Neuronal stem cell (in vitro differentiated cells): Measurements from ENCODE around the gene ALCAM.

Experiments used
- DNase-seq: peaks from one replicate; pipeline ENCODE4 v3.0.0-alpha.2; 2013; ENCODE audit warnings: low spot score
- H2AFZ ChIP-seq: one replicate; pipeline ENCODE4 v1.6.1; 2013; ENCODE audit warnings: mild to moderate bottlenecking, low read length, inconsistent platforms
- H2AK5ac ChIP-seq: 2 replicates; pipeline ENCODE4 v1.6.1; 2013; ENCODE audit warnings: low read depth, mild to moderate bottlenecking, inconsistent platforms, low read length, moderate library complexity, mixed read lengths
- H2BK120ac ChIP-seq: 2 replicates; pipeline ENCODE4 v1.6.1; 2013; ENCODE audit warnings: low read depth, mild to moderate bottlenecking, inconsistent platforms, low read length, moderate library complexity, mixed read lengths
- H2BK12ac ChIP-seq: one replicate; pipeline ENCODE4 v1.6.1; 2013; ENCODE audit warnings: low read length, inconsistent platforms
- H2BK15ac ChIP-seq: 2 replicates; pipeline ENCODE4 v1.6.1; 2013; ENCODE audit warnings: mild to moderate bottlenecking, low read length, inconsistent platforms, mixed read lengths
- H2BK5ac ChIP-seq: one replicate; pipeline ENCODE4 v1.6.1; 2013; ENCODE audit warnings: inconsistent platforms, mild to moderate bottlenecking, low read length, moderate library complexity
- H3K14ac ChIP-seq: one replicate; pipeline ENCODE4 v1.6.1; 2013; ENCODE audit warnings: low read length, inconsistent platforms
- H3K18ac ChIP-seq: 2 replicates; pipeline ENCODE4 v1.6.1; 2013; ENCODE audit warnings: low read length, inconsistent platforms
- H3K23ac ChIP-seq: 2 replicates; pipeline ENCODE4 v1.6.1; 2013; ENCODE audit warnings: low read depth, mild to moderate bottlenecking, mixed read lengths, low read length, inconsistent platforms; ENCODE audit not compliant: poor library complexity
- H3K27ac ChIP-seq: replicated peaks from 3 replicates; pipeline ENCODE4 v1.5.1; 2013; ENCODE audit warnings: low read length, inconsistent platforms
- H3K27me3 ChIP-seq, 3 experiments: 2 replicates each; pipeline ENCODE4 v1.6.1; 2013; ENCODE audit warnings: low read length in 3 of 3, mild to moderate bottlenecking in 2 of 3, inconsistent platforms in 1 of 3, low read depth in 1 of 3, mixed read lengths in 1 of 3, moderate library complexity in 1 of 3; ENCODE audit not compliant: control insufficient read depth in 3 of 3, insufficient read depth in 3 of 3
- H3K36me3 ChIP-seq, 2 donors: replicated peaks in 1 of 2; 2 replicates each; pipeline ENCODE4 v1.6.1; 2013; ENCODE audit warnings: low read length in 2 of 2; ENCODE audit not compliant: control insufficient read depth in 2 of 2, insufficient read depth in 2 of 2
- H3K4ac ChIP-seq: 2 replicates; pipeline ENCODE4 v1.6.1; 2013; ENCODE audit warnings: inconsistent platforms, mild to moderate bottlenecking, low read length, moderate library complexity
- H3K4me1 ChIP-seq, 2 donors: 1 replicate in 1 of 2; 2 replicates in 1 of 2; pipeline ENCODE4 v1.6.1; 2013; ENCODE audit warnings: low read length in 2 of 2, low read depth in 1 of 2; ENCODE audit not compliant: control insufficient read depth in 2 of 2, insufficient read depth in 1 of 2
- H3K4me2 ChIP-seq: one replicate; pipeline ENCODE4 v1.6.1; 2013; ENCODE audit warnings: mild to moderate bottlenecking, low read length, inconsistent platforms; ENCODE audit not compliant: insufficient read depth, poor library complexity, severe bottlenecking
- H3K4me3 ChIP-seq, 2 donors: 2 replicates each; pipeline ENCODE4 v1.5.1; 2013; ENCODE audit warnings: low read length in 2 of 2, mild to moderate bottlenecking in 2 of 2, inconsistent platforms in 1 of 2, moderate library complexity in 1 of 2
- H3K79me1 ChIP-seq: one replicate; pipeline ENCODE4 v1.6.1; 2013; ENCODE audit warnings: low read depth, mild to moderate bottlenecking, inconsistent platforms, low read length, moderate library complexity
- H3K9ac ChIP-seq: one replicate; pipeline ENCODE4 v1.6.1; 2013; ENCODE audit warnings: mild to moderate bottlenecking, low read depth, low read length, inconsistent platforms; ENCODE audit not compliant: poor library complexity
- H3K9me3 ChIP-seq, 2 donors: replicated peaks in 1 of 2; 2 replicates each; pipeline versions ENCODE3 to v1.6.1; 2013; ENCODE audit warnings: low read length in 2 of 2, mild to moderate bottlenecking in 2 of 2, inconsistent platforms in 1 of 2, low read depth in 1 of 2, mixed read lengths in 1 of 2, moderate library complexity in 1 of 2; ENCODE audit not compliant: control insufficient read depth in 2 of 2, insufficient read depth in 1 of 2
- H4K8ac ChIP-seq: one replicate; pipeline ENCODE4 v1.6.1; 2013; ENCODE audit warnings: low read depth, mild to moderate bottlenecking, inconsistent platforms, low read length, moderate library complexity
- H4K91ac ChIP-seq: one replicate; pipeline ENCODE4 v1.6.1; 2013; ENCODE audit warnings: low read length, low read depth, mild to moderate bottlenecking, inconsistent platforms; ENCODE audit not compliant: poor library complexity
- WGBS, 2 donors: extraction: QIAGEN DNeasy Blood & Tissue Kit; methylation state at CpG; one replicate each; pipeline ENCODE4 v1.1.7; 2013; ENCODE audit warnings: missing lambda C conversion rate in 2 of 2, mixed read lengths in 1 of 2; ENCODE audit not compliant: insufficient read length in 2 of 2, insufficient replicate concordance in 1 of 2; ENCODE audit errors: extremely low coverage in 2 of 2; 5-methylcytosine and 5-hydroxymethylcytosine counted together

ALCAM gene

DNA sequence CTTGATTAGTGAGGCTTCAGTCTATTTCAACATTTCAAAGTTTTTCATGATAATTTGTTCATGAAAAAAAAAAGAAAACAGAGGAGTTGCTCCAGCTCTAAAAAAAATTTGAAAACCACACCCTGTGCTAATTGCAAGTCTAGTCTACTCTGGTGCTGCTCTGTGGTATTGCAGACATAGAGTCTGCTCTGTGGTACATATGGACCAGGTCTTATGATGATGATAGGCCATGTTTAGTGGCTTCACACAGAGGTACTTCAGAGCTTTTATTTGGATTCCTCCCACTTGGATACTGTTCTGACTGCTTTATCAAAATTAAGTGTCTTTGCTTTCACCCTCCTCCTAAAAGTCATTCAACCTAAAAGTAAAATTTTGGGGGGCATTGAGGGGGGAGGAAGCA lies 160.8 kb downstream of the ALCAM start:
- H2BK120ac ChIP-seq = no peak overlapping the region
- H3K4me3 ChIP-seq = no peak overlapping the region
- no peak for DNase-seq
- H3K36me3 ChIP-seq = no peaks in the 10 kb centered on the region
- no peak overlapping the region for H2BK12ac ChIP-seq
- H2BK15ac ChIP-seq = no peak overlapping the region
- no peak overlapping the region for H2AFZ ChIP-seq
- no peak overlapping the region for H3K4me2 ChIP-seq
- H3K9ac ChIP-seq = no peak overlapping the region
- no peaks in the 10 kb centered on the region for H3K79me1 ChIP-seq
- no peaks in the 10 kb centered on the region for H3K9me3 ChIP-seq
- H3K18ac ChIP-seq = no peak overlapping the region
- H3K14ac ChIP-seq = no peak overlapping the region
- no peak overlapping the region for H2AK5ac ChIP-seq
- no peak overlapping the region for H4K91ac ChIP-seq
- H3K27ac ChIP-seq = no peak overlapping the region
- H3K23ac ChIP-seq = no peak overlapping the region
- no peak overlapping the region for H3K4ac ChIP-seq
- H3K4me1 ChIP-seq = no peaks in the 10 kb centered on the region
- H3K27me3 ChIP-seq = no peaks in the 10 kb centered on the region
- no peak overlapping the region for H4K8ac ChIP-seq
- no peak overlapping the region for H2BK5ac ChIP-seq

DNA sequence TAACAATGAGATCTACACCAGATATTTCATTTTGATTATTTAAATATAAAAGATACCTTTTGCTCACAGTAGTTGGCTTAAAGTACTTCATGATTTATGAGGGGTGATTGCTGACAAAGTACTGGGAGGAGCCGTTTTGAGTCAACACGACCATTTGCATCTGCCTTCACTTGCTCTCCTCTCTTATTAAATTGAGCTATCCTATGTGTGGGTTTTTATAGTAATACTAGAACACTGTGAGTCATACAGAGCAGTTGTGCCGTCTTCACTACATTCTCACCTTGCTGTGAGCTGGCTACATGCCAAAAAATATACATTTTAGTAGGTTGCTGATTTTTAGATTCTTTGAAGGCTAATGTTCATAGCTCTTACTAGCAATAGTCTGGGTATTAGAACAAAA lies 161.2 kb downstream of the ALCAM start:
- no CpG with 5 or more reads among the region's 3 CpGs for WGBS, 2 donors
- H2BK15ac ChIP-seq = no peak overlapping the region
- H2AFZ ChIP-seq = no peak overlapping the region
- no peak overlapping the region for H3K4me2 ChIP-seq
- no peak overlapping the region for H2BK120ac ChIP-seq
- no peak overlapping the region for H2BK5ac ChIP-seq
- no peaks in the 10 kb centered on the region for H3K79me1 ChIP-seq
- no peak overlapping the region for H2BK12ac ChIP-seq
- H3K9ac ChIP-seq = no peak overlapping the region
- H3K27me3 ChIP-seq = no peaks in the 10 kb centered on the region
- no peaks in the 10 kb centered on the region for H3K9me3 ChIP-seq
- H2AK5ac ChIP-seq = no peak overlapping the region
- no peak for DNase-seq
- no peak overlapping the region for H4K8ac ChIP-seq
- H4K91ac ChIP-seq = no peak overlapping the region
- H3K18ac ChIP-seq = no peak overlapping the region
- H3K14ac ChIP-seq = no peak overlapping the region
- H3K23ac ChIP-seq = no peak overlapping the region
- no peak overlapping the region for H3K4ac ChIP-seq
- H3K36me3 ChIP-seq = no peaks in the 10 kb centered on the region
- no peaks in the 10 kb centered on the region for H3K4me1 ChIP-seq
- no peak overlapping the region for H3K4me3 ChIP-seq
- no peak overlapping the region for H3K27ac ChIP-seq

DNA sequence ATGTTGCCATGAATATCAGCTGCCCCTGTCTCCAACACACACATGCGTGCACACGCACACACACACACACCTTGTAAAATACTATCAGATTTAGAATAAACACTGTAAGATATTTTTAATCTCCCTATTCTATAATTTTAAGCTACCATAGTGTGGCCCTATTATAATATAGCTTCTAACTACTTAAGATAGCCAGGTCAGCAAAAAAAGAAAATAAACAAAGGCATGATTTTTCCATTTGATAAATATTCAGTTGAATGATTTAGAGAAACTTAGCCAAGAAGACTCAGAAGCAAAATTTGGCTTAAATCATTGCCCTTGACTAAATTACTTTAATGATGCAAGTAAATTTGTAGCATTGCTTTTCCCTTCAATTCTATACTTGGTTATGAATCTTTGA lies 162.2 kb downstream of the ALCAM start:
- H2AK5ac ChIP-seq = no peak overlapping the region
- H2BK120ac ChIP-seq = no peak overlapping the region
- no peak overlapping the region for H2BK12ac ChIP-seq
- peaks cover 0 to 2% (median 0%) of the 10 kb centered on the region in 3 experiments for H3K27me3 ChIP-seq
- no peak overlapping the region for H2BK5ac ChIP-seq
- H3K23ac ChIP-seq = no peak overlapping the region
- no peak overlapping the region for H4K91ac ChIP-seq
- no peak overlapping the region for H3K4me2 ChIP-seq
- H2AFZ ChIP-seq = no peak overlapping the region
- no peak overlapping the region for H3K18ac ChIP-seq
- no peak overlapping the region for H3K4me3 ChIP-seq
- no peak overlapping the region for H3K9ac ChIP-seq
- H4K8ac ChIP-seq = no peak overlapping the region
- H3K14ac ChIP-seq = no peak overlapping the region
- no peaks in the 10 kb centered on the region for H3K9me3 ChIP-seq
- no peaks in the 10 kb centered on the region for H3K4me1 ChIP-seq
- no peak overlapping the region for H2BK15ac ChIP-seq
- DNase-seq = no peak
- H3K4ac ChIP-seq = no peak overlapping the region
- peaks cover 0 to 4% of the 10 kb centered on the region in 2 donors for H3K36me3 ChIP-seq
- no peaks in the 10 kb centered on the region for H3K79me1 ChIP-seq
- H3K27ac ChIP-seq = no peak overlapping the region
- WGBS, 2 donors = no CpG with 5 or more reads among the region's 2 CpGs

DNA sequence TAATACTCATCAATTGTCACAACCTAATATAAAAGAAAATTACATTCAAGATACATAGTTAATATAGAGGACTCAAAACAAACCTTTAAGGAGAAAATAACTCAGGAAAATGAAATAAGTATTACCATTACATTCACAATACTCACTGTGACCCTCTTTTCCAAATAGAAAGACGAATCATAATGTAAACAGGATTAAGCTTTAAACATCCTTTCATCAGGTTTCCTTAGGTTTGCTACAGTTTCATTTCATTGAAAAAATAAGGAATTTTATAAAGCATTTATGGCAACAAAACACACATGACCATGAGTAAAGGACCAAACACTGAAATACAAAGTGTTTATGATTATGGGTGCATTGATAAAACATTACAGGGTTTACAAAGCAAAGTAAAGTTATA lies 162.7 kb downstream of the ALCAM start:
- Histone ChIP-seq H3K27ac (no peak overlapping the region), H3K4ac (no peak overlapping the region), H3K4me2 (no peak overlapping the region), H3K18ac (no peak overlapping the region), H4K91ac (no peak overlapping the region), H2BK15ac (no peak overlapping the region), H2BK120ac (no peak overlapping the region), H3K14ac (no peak overlapping the region), H3K9ac (no peak overlapping the region), H3K27me3 (peaks cover 0 to 2% (median 0%) of the 10 kb centered on the region in 3 experiments), H4K8ac (no peak overlapping the region), H3K9me3 (no peaks in the 10 kb centered on the region), H2BK5ac (no peak overlapping the region), H2AK5ac (no peak overlapping the region), H2AFZ (no peak overlapping the region), H3K23ac (no peak overlapping the region), H3K79me1 (no peaks in the 10 kb centered on the region), H3K4me3 (no peak overlapping the region), H3K36me3 (peaks cover 0 to 4% of the 10 kb centered on the region in 2 donors), H2BK12ac (no peak overlapping the region), H3K4me1 (no peaks in the 10 kb centered on the region)
- DNase-seq = no peak
- no CpG with 5 or more reads among the region's 1 CpG for WGBS, 2 donors
